Breast epithelium (tissue), 3 donors: ENCODE data around the gene EME2.

Source experiments
- CTCF ChIP-seq, 3 donors: fragments of 450-650 bp; IDR thresholded peaks; one replicate each; pipeline ENCODE4 v1.5.1; 2016 to 2017; ENCODE audit warnings: antibody characterized with exemption in 3 of 3, mild to moderate bottlenecking in 3 of 3, moderate library complexity in 3 of 3
- POLR2A ChIP-seq: fragments of 450-650 bp; IDR thresholded peaks from one replicate; pipeline ENCODE4 v1.6.1; 2016; ENCODE audit warnings: antibody characterized with exemption, mild to moderate bottlenecking, moderate library complexity
- POLR2AphosphoS5 ChIP-seq, 3 donors: sonication (generic); formaldehyde crosslinking; IDR thresholded peaks; one replicate each; pipeline ENCODE4 v1.6.1; 2017; ENCODE audit warnings: antibody characterized with exemption in 3 of 3

GRCh38 chr16:1778200-1779179, 5.9 kb downstream of the EME2 start:
- TF ChIP-seq CTCF (IDR thresholded peaks at IDR 0.05) (no peak), POLR2AphosphoS5 (IDR thresholded peaks at IDR 0.05) (no peak), POLR2A (no peak)
